ENCODE measurements around the gene PGF. TPM values are rescaled to one million over a fixed set of nuclear protein-coding genes. Genes with fewer than 3 reads are reported as not detected.

Gene PGF
- total RNA-seq, 2 experiments from 2014 or later = 0.23 to 0.38 TPM

DNA sequence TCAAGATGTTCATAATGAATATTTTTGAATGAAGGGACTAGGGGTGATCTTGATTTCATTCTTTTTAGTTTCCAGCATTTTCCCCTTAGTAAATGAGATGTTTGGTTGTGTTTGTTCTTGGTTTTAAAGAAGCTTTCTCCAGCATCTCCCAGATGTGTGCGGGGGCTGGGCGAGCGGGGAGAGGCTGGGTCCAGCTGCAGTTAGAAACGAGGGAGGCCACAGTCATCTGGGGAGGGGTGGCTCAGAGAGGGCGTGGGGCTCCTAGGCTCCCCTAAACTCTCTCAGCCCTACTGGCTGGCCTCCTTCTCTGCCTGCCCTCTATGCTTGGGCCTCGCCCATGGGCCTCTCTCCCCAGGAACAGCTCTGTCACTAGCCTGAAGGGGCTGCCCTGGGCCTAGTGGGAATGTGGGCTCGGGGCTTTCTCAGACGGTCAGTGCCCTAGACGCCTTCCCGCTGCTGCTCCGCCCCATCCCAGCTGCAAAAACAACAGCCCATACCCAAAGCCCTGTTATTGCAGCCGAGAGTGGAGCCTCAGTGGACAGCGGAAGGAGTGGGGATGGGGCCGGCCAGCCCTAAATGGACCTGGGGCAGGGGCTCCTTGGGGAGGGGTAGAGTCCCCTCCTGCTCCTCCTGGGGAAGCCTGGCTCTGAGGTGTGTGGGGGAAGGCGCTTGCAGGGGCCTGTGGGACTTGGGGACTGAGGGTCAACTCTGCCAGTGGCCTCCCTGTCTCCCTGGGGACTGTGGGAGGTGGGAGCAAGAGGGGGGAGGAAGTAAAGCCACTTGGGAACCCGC is 29.0 kb upstream of the PGF start:
- peaks cover 1% of the 10 kb centered on the region for H3K27me3 Mint-ChIP-seq
- H3K27ac Mint-ChIP-seq = no peak overlapping the region
- POLR2A ChIA-PET = interaction anchor here (0.6 kb wide), 1 partner anchor 86 kb away, joined by 4 read pairs; no protein-coding TSS in a partner anchor
- no peaks in the 10 kb centered on the region for H3K36me3 Mint-ChIP-seq (ENCODE audit: low read depth)
- H3K4me3 Mint-ChIP-seq = no peak overlapping the region
- CTCF ChIA-PET = no interaction called here
- H3K4me1 Mint-ChIP-seq = no peaks in the 10 kb centered on the region
- DNase-seq = no peak
- H3K9me3 Mint-ChIP-seq = no peaks in the 10 kb centered on the region

DNA sequence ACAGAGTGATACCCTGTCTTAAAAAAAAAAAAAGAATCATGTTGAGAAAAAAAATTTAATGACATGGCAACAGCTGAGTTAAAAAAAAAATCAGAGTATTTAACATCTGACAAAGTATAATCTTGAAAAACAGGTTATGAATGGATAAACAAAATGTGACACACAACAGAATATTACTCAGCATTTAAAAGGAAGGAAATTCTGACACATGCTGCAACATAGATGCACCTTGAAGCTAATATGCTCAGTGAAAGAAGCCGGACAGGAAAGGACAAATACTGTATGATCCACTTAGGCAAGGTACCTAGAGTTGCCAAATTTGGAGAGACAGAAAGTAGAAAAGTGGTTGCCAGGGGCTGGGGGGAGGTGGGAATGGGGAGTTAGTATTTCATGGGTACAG is 27.9 kb upstream of the PGF start:
- no peaks in the 10 kb centered on the region for H3K36me3 Mint-ChIP-seq (ENCODE audit: low read depth)
- no peak overlapping the region for H3K27ac Mint-ChIP-seq
- ChIA-PET CTCF (no interaction called here), POLR2A (no interaction called here)
- no peak overlapping the region for H3K4me3 Mint-ChIP-seq
- H3K4me1 Mint-ChIP-seq = no peaks in the 10 kb centered on the region
- peaks cover 1% of the 10 kb centered on the region for H3K27me3 Mint-ChIP-seq
- no peaks in the 10 kb centered on the region for H3K9me3 Mint-ChIP-seq
- DNase-seq = no peak

DNA sequence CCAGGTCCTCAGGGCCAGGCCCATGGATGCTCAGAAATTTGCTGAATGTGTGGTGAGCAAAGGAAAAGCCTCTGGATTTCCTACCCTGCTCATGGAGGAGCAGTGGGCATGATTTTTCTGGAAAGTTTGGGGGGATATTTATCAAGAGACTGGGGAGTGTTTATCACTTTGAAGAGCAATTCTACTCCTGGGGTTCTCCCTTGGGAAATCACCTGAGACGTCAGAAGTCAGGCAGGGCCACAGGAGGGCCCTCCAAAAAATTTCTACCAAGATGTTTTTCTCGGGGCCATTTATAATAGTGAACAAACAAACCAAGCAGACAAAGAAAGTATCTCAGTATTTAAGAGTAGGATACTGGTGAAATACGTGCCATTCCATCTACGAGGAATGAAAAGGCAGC is 27.3 kb upstream of the PGF start:
- DNase-seq = no peak
- POLR2A ChIA-PET = no interaction called here
- no peak overlapping the region for H3K27ac Mint-ChIP-seq
- no peaks in the 10 kb centered on the region for H3K27me3 Mint-ChIP-seq
- H3K4me1 Mint-ChIP-seq = no peaks in the 10 kb centered on the region
- no peaks in the 10 kb centered on the region for H3K36me3 Mint-ChIP-seq (ENCODE audit: low read depth)
- no peak overlapping the region for H3K4me3 Mint-ChIP-seq
- CTCF ChIA-PET = no interaction called here
- no peaks in the 10 kb centered on the region for H3K9me3 Mint-ChIP-seq

DNA sequence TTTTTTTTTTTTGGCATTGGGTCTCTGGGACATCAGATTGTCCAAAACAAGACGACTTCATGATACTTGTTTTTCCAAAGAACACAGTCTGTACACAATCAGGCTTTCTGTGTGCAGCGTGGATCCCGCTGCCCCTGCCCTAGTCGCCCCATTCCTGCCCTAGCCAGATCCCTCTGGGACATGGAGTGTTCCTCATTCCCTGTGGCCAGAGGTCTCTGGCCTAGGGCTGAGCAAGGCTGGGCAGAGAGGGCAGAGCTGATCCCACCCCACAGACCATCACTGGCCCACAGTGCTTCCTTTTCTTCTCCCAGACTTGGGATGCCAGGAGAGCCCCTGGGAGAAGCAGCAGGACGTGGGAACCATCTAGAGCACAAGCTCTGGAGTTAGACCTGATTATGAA is 26.4 kb upstream of the PGF start:
- H3K4me3 Mint-ChIP-seq = no peak overlapping the region
- H3K36me3 Mint-ChIP-seq (ENCODE audit: low read depth) = no peaks in the 10 kb centered on the region
- ChIA-PET CTCF (no interaction called here), POLR2A (no interaction called here)
- H3K4me1 Mint-ChIP-seq = no peaks in the 10 kb centered on the region
- DNase-seq = no peak
- H3K9me3 Mint-ChIP-seq = no peaks in the 10 kb centered on the region
- H3K27me3 Mint-ChIP-seq = no peaks in the 10 kb centered on the region
- H3K27ac Mint-ChIP-seq = no peak overlapping the region

DNA sequence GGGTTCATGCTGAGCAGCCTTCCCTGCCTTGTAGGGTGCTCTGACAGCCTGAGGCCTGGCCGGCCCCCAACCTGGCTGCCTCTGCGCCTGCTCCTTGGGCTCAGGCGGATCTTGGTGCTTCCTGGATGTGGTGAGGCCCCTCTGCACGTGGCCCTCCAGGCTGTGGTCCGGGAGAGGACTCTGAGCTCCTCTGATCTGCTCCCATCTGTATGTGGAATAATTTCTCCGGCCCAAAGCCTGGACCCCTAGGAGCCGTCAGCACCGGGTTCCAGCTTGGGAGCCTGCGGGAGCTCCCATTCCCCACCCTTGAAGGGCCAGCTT is 26.0 kb upstream of the PGF start:
- Mint-ChIP-seq H3K27me3 (no peaks in the 10 kb centered on the region), H3K4me3 (no peak overlapping the region), H3K4me1 (no peaks in the 10 kb centered on the region), H3K36me3 (ENCODE audit: low read depth) (no peaks in the 10 kb centered on the region), H3K27ac (no peak overlapping the region), H3K9me3 (no peaks in the 10 kb centered on the region)
- ChIA-PET POLR2A (no interaction called here), CTCF (interaction anchor here (1.2 to 1.3 kb wide), 2 partner anchors 22 to 107 kb away, joined by 3 read pairs; no protein-coding TSS in a partner anchor)
- no peak for DNase-seq

DNA sequence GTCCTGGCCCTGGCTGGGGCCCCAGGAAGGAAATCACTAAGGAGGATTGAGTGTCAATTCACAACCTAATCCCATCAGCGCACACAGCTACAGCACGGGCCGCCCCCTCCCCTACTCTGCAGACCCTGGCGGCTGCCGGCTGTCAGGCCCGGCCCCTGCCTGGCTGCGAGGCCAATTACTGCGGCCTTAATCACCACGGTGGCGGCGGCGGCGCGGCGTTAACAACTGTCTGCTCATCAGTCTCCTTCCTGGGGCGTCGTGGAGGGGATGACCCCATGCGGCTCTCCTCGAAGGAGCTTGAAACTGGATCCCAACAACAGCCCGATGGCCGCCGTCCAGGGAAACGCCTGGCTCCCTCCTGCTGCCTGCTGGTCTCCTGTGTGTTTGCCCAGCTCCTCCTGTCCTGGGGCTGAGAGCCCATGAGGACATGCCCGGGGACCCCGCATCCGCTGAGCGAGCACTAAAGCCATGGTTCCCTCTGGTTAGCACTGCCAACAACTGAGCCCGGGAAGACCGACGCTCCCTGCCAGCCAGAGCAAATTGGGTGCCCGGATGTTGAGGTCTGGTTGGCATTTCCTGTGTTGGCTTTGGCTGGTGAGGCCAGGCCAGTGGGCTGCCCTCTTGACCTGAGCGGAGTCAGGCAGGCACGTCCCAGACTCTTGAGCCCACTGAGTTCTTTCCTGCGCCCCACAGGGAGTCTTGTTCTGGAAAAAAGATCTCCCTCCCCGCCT is 25.5 kb upstream of the PGF start:
- Mint-ChIP-seq H3K36me3 (ENCODE audit: low read depth) (no peaks in the 10 kb centered on the region), H3K27ac (no peak overlapping the region), H3K27me3 (no peaks in the 10 kb centered on the region), H3K4me1 (no peaks in the 10 kb centered on the region), H3K9me3 (no peaks in the 10 kb centered on the region), H3K4me3 (no peak overlapping the region)
- DNase-seq = no peak
- ChIA-PET CTCF (interaction anchor here (1.1 to 1.3 kb wide), 3 partner anchors 22 to 120 kb away, joined by 3 read pairs; no protein-coding TSS in a partner anchor), POLR2A (interaction anchor here (1.4 kb wide), 1 partner anchor 31 kb away, joined by 4 read pairs; no protein-coding TSS in a partner anchor)

DNA sequence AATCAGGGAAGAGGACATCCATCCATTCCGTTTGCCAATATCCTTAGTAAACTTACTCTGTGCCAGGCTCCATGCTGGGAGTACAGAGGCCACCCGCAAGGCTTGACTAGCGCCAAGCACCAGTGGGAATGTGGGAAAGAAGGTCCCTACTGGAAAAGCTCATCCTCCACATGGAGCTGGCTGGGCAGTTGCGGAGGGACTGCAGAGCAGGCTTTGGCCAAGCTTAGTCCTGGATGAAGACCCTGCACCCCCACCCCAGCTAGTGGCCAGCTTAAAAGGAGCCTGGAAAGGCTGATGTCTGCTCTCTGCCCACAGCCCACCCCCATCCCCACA is 25.0 kb upstream of the PGF start:
- Mint-ChIP-seq H3K27ac (no peak overlapping the region), H3K9me3 (no peaks in the 10 kb centered on the region), H3K4me1 (no peaks in the 10 kb centered on the region), H3K36me3 (ENCODE audit: low read depth) (no peaks in the 10 kb centered on the region), H3K4me3 (no peak overlapping the region), H3K27me3 (no peaks in the 10 kb centered on the region)
- CTCF ChIA-PET = interaction anchor here (1.1 to 1.3 kb wide), 3 partner anchors 23 to 119 kb away, joined by 3 read pairs; no protein-coding TSS in a partner anchor
- no peak for DNase-seq
- POLR2A ChIA-PET = interaction anchor here (1.4 kb wide), 1 partner anchor 31 kb away, joined by 4 read pairs; no protein-coding TSS in a partner anchor

DNA sequence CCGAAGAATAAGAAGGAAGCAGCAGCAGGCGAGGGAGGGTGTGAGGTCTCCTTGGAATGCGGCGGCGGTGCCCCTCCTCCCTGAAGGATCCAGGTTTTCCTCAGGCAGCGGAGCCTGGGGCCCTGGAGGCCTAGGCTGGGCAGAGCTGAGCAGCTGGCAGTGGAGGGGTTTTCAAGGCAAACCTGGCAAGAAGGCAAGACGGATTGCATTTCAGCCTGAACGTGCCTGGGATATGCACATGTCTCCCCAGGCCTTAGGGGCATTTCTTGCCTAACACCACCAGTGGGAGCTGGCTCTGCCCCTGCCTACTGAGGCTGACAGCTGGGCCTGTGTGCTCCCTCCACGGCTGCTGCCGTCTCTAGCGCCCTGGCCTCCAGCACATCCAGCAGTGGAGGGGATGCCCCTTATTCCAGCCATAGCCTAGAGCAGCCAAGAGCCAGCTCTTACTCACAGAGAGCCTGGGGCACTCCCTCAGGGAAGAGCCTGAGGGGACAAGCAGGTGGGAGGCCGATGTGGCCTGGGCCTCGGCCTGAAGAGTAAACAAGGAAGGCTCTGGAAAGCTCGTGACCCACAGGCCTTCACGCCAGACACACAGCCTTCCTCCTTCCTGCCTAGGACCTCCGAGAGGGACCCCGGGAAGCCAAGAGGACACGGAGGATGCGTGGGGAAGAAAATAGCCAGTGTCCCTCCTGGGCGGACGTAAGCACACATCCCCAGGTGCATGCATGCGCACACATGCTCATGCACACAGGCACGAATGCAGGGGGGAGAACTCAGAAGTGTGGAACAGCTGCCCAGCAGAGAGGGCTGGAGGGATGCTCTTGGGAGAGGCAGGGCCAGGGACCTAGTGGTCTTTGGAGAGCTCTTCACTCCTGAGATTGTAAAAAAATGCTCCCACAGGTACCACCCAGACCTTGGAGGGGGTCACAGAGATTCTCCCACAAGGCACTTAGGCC is 24.3 kb upstream of the PGF start:
- no peak overlapping the region for H3K27ac Mint-ChIP-seq
- no peaks in the 10 kb centered on the region for H3K27me3 Mint-ChIP-seq
- no peak for DNase-seq
- H3K36me3 Mint-ChIP-seq (ENCODE audit: low read depth) = no peaks in the 10 kb centered on the region
- ChIA-PET CTCF (interaction anchor here (1.1 to 1.3 kb wide), 3 partner anchors 24 to 119 kb away, joined by 3 read pairs; no protein-coding TSS in a partner anchor), POLR2A (interaction anchor here (1.4 kb wide), 1 partner anchor 30 kb away, joined by 4 read pairs; no protein-coding TSS in a partner anchor)
- no peaks in the 10 kb centered on the region for H3K4me1 Mint-ChIP-seq
- no peaks in the 10 kb centered on the region for H3K9me3 Mint-ChIP-seq
- no peak overlapping the region for H3K4me3 Mint-ChIP-seq

DNA sequence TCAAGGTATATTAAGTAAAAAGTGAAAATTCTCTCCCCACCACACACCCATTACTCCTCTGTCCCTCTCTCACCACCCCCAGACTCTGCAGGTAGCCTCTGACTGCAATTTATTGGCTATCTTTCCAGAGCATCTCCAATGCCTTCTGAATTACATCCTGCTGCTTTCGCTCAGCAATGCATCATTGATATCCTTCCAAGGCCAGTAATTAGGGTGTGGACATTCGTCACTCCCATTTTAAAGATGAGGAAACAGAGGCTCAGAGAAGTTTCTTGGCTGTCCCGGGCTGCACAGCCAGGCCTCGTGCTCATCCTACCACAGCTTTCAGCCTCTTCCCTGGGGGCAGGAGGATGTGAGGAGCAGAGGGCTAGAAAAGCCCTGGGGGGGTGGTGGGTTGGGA is 23.6 kb upstream of the PGF start:
- no peak overlapping the region for H3K4me3 Mint-ChIP-seq
- H3K9me3 Mint-ChIP-seq = no peaks in the 10 kb centered on the region
- CTCF ChIA-PET = no interaction called here
- DNase-seq = no peak
- no peak overlapping the region for H3K27ac Mint-ChIP-seq
- POLR2A ChIA-PET = no interaction called here
- no peaks in the 10 kb centered on the region for H3K36me3 Mint-ChIP-seq (ENCODE audit: low read depth)
- no peaks in the 10 kb centered on the region for H3K27me3 Mint-ChIP-seq
- peaks cover 2% of the 10 kb centered on the region for H3K4me1 Mint-ChIP-seq

DNA sequence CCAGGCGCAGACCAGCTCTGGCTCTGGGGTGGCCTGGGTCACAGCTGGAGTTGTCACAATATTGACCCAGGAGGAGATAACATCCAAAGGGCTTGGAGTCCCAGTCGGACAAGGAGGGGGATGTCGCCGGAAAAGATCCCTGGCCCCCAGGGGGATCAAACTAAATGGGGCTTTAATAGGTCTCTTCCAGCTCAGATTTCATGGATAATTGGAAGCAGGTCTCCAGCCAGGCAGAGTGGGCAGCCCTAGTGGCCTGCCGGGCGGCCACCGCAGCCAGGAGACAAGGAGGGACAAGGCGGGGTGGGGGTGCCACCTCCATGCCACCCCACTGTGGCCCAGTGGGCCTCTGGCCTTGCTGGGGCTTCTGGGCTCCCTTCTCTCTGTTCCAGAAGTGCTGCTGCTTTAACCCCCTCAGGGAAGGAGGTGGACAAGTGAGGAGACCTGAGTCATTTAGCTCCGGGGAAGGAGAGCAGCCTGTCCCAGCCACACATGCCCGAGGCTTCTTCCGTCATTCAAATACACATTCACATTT is 23.1 kb upstream of the PGF start:
- CTCF ChIA-PET = no interaction called here
- no peak overlapping the region for H3K27ac Mint-ChIP-seq
- no peak for DNase-seq
- no peaks in the 10 kb centered on the region for H3K9me3 Mint-ChIP-seq
- no peaks in the 10 kb centered on the region for H3K27me3 Mint-ChIP-seq
- peaks cover 6% of the 10 kb centered on the region for H3K4me1 Mint-ChIP-seq
- no peaks in the 10 kb centered on the region for H3K36me3 Mint-ChIP-seq (ENCODE audit: low read depth)
- H3K4me3 Mint-ChIP-seq = no peak overlapping the region
- POLR2A ChIA-PET = no interaction called here

DNA sequence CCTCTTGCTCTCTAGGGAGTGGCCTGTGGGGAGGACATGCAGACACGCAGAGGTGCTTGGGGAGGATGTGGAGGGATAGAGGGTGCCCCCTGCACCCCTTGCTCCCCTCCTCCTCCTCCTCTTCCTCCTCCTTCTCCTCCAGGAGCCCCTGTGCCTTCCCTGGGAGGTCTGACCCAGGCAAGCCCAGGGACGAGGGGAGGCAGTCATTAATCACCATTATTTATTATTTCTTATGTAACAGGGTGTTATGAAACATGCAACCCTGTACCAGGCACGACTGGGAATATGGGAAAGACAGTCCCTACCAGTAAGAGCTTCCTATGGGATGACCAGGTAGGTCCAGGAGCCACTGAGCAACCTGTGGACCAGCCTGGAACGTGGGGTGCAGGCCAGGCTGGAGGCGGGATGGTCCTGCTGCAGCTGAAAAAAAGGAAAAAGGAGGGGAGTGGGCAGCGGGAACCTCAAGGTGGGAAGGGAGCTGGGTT is 22.5 kb upstream of the PGF start:
- DNase-seq = no peak
- ChIA-PET CTCF (no interaction called here), POLR2A (no interaction called here)
- Mint-ChIP-seq H3K27ac (no peak overlapping the region), H3K9me3 (no peaks in the 10 kb centered on the region), H3K27me3 (no peaks in the 10 kb centered on the region), H3K4me1 (peaks cover 6% of the 10 kb centered on the region), H3K4me3 (no peak overlapping the region), H3K36me3 (ENCODE audit: low read depth) (no peaks in the 10 kb centered on the region)

DNA sequence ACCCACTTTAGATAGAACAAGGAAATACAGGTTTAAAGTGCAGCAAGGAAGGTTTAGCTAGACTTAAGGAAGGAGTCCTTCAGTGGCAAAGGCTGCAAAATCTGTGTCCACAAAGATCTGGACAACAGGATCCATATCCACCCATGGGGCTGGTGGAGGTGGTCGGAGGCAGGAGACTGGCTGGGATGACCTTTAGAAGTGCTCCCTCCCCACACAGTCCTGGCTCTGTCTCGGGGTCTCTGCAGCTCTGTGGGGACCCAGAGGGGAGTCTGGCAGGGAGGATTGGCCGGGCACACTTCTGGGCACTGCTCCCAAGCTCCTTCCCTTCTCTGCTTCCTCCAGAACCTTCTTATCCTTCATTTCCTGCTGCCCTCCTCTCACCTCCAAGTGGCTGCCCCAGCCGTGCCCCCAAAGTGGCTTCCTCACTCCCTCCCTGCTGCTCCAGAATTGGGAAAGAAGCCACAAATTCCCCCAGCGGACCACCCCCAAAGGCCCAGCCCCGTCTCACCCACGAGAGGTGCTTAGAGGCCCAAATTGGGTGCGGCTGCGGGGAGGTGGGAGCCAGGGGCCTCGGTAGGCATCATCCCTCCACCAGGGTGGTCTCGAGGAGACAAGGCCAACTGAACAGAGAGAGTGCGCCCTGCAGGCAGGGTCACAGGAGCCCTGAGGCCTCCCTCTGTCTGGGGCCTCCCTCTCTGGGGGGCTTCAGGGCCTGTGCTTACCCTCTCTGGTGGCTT is 21.9 kb upstream of the PGF start:
- H3K9me3 Mint-ChIP-seq = no peaks in the 10 kb centered on the region
- ChIA-PET POLR2A (no interaction called here), CTCF (no interaction called here)
- H3K27ac Mint-ChIP-seq = no peak overlapping the region
- no peaks in the 10 kb centered on the region for H3K36me3 Mint-ChIP-seq (ENCODE audit: low read depth)
- H3K4me1 Mint-ChIP-seq = peaks cover 6% of the 10 kb centered on the region
- H3K27me3 Mint-ChIP-seq = no peaks in the 10 kb centered on the region
- H3K4me3 Mint-ChIP-seq = no peak overlapping the region
- no peak for DNase-seq

All from activated CD4-positive, alpha-beta memory T cell treated with anti-CD3 and anti-CD28 coated beads, Interleukin-2, amount 10 ng/mL, durations not matched to agents 7 days and 5 days (primary cell).